ENCODE data around the gene OR52B2.

OR52B2 gene

DNA sequence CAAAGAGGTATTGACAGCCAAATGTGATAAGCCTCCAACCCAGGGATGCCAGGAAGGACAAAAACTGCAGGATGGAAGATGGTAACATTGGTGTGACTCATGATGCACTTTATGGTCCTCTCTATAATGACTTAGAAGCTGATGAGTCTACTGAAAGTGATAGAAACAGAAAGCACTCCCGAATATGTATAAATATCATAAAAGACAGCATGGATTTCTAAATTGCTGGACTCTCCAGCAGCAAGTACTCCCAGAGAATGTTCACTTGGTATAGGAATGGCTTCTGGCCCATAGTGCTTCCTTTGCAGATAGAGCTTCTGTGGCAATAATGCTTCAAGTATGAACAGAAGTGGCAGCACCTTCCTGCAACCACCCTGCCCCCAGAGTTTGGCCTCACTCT lies at the start of gene OR52B2:
Gene OR52B2, minus strand, starts transcription at position 101 of the 400 bp plus-strand sequence. Its CDS starts 0 bp downstream, at position 101.
- no peak for DNase-seq (ENCODE audit: low read depth)

- no peak for DNase-seq (ENCODE audit: low read depth)
Measured at GRCh38 chr11:6219359-6219758, 49.2 kb upstream of the OR52B2 start.

DNA sequence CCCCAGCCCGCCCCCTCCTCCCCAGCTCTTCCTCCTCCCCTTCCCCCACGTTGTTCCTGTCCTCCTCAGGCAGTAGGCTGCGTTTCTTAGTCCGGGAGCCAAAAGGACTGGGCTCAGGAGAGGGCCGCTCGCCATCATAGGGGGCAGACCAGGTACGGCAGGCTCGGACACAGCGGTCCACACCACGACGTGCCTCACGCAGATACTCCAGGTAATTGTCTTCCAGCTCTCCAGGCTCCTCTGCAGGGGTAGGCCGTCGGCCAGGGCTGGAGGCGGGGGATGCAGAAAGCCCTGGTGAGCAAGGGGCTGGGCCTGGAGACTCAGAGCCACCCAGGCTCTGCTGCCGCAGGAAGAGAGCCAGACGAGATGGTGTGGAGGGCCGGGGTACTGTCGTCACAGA lies 47.6 kb upstream of the OR52B2 start:
- DNase-seq (ENCODE audit: low read depth), result no peak

GRCh38 chr11:6216501-6216900 lies 46.4 kb upstream of the OR52B2 start:
- no peak for DNase-seq (ENCODE audit: low read depth)

DNA sequence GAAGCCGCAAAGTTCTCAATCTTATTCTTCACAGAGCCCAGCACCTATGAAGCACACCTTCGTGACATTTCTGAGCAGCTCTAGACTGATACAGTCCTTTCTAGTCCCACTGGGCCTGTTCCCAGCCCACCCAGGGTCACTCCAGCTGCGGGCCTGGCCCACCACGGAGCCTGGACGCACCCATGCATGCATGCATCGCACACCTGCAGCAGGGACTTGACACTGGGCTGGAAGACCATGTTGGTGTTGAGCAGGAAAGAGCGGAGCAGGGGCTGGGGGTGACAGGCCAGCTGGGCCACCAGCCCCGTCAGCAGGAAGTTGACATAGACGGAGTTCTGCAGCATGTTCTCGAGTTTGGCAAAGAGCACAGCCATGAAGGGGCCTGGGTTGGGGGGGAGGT lies 44.4 kb upstream of the OR52B2 start:
- no peak for DNase-seq (ENCODE audit: low read depth)

GRCh38 chr11:6210274-6210955 lies 40.3 kb upstream of the OR52B2 start:
- DNase-seq (ENCODE audit: low read depth), result no peak

GRCh38 chr11:6209801-6210200 lies 39.7 kb upstream of the OR52B2 start:
- DNase-seq (ENCODE audit: low read depth), result no peak

DNA sequence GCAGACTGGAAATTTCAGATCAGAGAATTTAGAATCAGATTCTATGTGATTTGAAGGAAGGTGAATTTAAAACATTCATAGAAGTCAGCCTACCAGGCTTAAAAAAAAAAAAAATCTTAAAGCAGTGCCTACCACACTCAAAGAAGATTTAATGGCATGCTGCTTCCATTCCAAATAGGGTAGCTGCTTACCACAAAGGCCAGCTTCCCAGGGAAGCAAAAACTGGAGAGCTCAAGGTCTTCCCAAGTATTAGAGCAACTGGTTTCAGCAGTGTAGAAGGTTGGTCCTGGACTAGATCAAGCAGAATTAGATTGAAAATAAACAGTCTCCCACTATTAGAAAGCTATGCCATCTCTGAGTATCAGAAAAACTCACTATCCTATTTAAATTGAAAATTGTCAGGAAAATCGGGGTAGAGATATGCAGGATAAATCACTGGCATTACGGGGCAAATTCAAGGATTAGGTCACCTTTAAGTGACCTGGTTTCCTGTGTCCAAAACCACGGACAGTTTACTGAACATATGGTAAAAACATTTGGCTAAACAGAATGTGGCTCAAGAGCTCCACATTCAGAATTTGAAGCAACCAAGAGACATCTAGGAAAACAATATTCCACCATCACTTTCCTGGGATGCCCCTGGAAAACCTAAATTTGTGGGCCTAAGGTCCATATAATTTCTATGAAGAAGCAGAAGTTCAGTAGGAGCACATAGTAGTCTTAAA lies 36.5 kb upstream of the OR52B2 start:
- no peak for DNase-seq (ENCODE audit: low read depth)

DNA sequence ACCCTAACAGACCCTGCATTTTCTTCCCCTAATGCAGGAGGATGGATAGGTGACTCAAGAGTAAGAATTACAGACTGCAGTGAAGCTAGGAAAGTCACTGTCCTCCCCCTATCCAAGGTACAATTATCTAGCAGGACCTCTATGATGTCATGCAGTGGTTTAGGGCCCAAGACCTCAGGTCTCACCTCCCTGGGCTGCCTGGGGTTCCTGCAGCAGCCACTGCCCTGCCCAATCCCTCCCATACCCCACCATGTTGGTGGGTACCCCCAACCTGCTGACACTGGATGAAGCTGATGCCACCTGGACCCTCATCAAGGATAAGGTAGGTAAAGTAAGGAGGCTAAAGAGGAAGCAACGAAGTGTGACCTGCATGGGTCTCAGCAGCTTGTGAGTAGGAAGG lies 35.2 kb upstream of the OR52B2 start, which contains the start of gene C11orf42:
Gene C11orf42, plus strand, starts transcription at position 192 of the 400 bp plus-strand sequence. Its CDS starts 59 bp downstream, at position 251.
- DNase-seq (ENCODE audit: low read depth), result no peak

DNA sequence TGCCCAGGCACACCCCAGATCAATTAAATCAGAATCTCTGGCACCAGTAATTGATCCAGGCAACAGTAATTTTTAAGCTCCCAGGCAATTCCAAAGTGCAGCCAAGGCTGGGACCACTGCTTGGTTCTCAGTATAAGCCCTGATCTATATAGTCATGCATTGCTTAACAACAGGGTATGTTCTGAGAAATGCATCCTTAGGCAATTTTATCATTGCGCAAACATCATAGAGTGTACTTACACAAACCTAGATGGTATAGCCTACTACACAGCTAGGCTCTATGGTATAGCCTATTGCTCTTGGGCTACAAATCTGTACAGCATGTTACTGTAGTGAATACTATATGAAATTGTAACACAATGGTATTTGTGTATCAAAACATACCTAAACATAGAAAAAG lies 34.6 kb upstream of the OR52B2 start:
- DNase-seq (ENCODE audit: low read depth), result no peak

- DNase-seq (ENCODE audit: low read depth), result no peak
Measured at GRCh38 chr11:6203327-6203726, 33.2 kb upstream of the OR52B2 start.

GRCh38 chr11:6202041-6202440 lies 31.9 kb upstream of the OR52B2 start:
- DNase-seq (ENCODE audit: low read depth), result no peak

DNA sequence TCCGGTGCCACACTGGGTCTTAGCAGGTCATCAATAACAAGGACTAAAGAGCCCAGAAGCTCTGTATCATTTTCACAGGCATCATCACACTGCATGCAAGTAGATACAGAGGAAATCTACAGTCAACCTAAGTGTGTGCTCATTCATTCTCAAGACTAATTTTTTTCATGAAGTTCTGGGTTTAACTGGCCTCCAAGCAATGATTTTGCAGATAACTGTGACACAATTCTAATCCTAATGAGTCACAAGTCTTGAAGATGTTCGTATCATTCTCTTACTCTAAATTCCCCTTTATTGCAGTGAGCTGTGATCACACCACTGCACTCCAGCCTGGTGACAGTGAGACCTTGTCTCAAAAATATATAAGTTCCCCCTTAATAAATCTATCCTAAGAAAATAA lies 31.4 kb upstream of the OR52B2 start:
- no peak for DNase-seq (ENCODE audit: low read depth)

- no peak for DNase-seq (ENCODE audit: low read depth)
Measured at GRCh38 chr11:6200975-6201374, 30.8 kb upstream of the OR52B2 start.

DNA sequence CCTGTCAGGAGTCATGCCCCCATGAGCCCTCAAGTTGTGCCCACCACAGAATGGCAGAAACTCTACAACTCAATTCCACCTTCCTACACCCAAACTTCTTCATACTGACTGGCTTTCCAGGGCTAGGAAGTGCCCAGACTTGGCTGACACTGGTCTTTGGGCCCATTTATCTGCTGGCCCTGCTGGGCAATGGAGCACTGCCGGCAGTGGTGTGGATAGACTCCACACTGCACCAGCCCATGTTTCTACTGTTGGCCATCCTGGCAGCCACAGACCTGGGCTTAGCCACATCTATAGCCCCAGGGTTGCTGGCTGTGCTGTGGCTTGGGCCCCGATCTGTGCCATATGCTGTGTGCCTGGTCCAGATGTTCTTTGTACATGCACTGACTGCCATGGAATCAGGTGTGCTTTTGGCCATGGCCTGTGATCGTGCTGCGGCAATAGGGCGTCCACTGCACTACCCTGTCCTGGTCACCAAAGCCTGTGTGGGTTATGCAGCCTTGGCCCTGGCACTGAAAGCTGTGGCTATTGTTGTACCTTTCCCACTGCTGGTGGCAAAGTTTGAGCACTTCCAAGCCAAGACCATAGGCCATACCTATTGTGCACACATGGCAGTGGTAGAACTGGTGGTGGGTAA lies 29.2 kb upstream of the OR52B2 start, which contains the start of gene OR52W1:
Gene OR52W1, plus strand, starts transcription at position 51 of the 637 bp plus-strand sequence. Its CDS starts 0 bp downstream, at position 51.
- no peak for DNase-seq (ENCODE audit: low read depth)

DNA sequence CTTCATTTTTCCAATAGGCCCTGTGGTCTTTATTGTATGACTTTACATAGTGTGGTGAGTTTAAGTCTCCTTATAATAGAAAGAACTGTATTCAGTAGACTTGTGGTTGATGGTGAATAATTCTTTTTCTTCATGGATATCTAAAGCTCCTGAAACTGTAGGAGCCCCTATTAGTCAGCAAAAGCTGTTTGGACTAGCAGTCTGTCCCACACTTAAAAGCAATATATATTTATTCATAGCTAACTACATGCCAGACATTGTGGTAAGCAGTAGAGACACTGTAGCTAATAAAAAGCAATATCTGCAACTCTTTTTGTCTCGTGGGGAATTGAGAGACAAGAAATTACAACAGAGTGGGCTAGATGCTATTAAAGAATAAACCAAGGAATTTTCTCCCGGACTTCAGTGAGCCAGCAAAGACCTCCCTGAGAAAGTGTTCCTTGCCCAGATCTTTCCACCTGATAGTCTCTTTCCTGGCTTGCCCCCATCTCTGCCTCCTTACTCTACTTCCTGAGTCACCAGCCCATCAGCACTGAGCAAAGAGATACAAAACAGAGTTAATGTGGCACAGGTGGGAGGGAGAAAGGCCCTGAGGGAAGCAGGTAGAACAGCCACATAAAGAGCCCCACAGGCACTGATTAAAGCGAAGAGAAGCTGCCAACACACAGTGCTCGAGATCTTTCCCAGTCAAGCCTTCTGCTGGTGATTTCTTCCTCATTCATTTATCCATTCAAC lies 27.5 kb upstream of the OR52B2 start:
- DNase-seq (ENCODE audit: low read depth), result no peak

- DNase-seq (ENCODE audit: low read depth), result no peak
Measured at GRCh38 chr11:6196396-6196795, 26.3 kb upstream of the OR52B2 start.

- no peak for DNase-seq (ENCODE audit: low read depth)
Measured at GRCh38 chr11:6194065-6194581, 24.0 kb upstream of the OR52B2 start.

DNA sequence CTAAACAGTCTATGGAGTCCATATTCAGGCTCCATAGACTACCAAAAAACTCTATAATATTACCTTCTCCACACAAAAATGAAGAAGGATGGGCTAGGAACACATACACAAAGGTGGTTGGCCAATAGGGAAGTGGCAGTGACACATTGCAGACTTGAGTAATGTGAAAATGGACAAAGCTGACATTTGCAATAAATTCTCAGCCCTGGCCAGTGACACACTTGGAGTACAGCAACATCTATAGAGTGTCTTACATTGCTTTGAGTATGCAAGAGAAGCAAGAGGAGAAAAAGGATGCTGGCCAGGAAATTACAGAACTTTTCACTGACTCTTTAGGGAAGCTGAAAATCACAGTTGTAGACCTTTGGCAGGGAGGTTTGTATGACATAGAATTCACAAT lies 21.6 kb upstream of the OR52B2 start:
- DNase-seq (ENCODE audit: low read depth), result no peak

DNA sequence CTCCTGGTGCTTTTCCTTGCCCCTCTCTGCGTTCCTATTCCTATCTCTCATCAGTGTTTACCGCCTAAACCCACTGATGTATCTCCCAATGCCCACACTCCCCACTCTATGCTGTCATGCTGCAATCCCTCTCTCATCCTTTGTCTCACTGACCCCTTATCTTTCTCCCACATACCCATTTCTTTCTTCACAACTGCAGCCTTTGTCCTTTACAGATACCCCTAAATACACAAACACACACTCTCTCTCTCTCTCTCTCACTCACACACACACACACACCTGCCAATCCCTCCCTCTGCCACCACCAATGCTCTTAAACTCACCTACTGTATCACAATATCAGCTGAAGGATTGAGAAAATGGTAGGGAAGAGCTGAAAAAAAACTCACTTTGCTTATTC lies 5.3 kb upstream of the OR52B2 start:
- DNase-seq (ENCODE audit: low read depth), result no peak

DNA sequence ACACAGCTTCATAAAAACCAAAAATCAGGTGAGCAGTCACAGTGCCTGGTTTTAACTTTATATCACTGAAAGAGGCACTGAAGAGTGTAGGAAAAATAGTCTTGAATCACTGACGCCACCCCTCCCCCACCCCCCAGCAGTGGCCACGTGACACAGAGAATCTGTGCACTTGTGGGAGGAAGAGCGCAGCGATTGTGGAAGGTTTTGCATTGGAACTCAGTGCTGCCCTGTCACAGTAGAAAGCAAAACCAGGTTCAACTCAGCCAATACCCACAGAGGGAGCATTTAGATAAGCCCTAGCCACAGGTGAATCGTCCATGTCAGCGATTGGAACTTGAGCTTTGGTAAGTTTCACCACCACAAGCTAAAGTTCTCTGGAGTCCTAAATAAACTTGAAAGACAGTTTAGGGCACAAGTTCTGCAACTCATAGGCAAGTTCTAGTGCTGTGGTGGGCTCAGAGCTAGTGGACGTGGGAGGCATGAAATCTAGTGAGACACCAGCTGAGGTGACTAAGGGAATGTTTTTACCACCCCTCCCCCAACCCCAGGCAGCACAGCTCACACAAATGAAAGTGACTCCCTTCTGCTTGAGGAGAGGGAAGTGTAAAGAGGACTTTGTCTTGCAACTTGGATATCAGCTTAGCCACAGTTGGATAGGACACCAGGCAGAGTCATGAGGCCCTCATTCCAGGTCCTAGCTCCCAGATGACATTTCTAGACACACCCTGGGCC lies 13.3 kb downstream of the OR52B2 start:
- DNase-seq (ENCODE audit: low read depth), result no peak
